Occipital lobe (tissue), 2 donors: ENCODE measurements around the gene MRPL51. TPM values are rescaled to one million over a fixed set of nuclear protein-coding genes. Genes with fewer than 3 reads are reported as not detected.

Experiments used
- DNase-seq: peaks from one replicate; lab custom pipeline; 2025; lab: John Stamatoyannopoulos, UW
- total RNA-seq: library from RNA; depleted of rRNA; stranded (reverse); fragments of >200 nt; gene quantifications from one replicate; pipeline ENCODE4 v1.2.3, GENCODE V29; 2014

MRPL51 gene
- total RNA-seq, 1 donor from 2014 or later: 36.5 TPM

- DNase-seq: no peak
Observed at GRCh38 chr12:6462234-6462995, 30.6 kb downstream of the MRPL51 start.

- DNase-seq: no peak
Observed at GRCh38 chr12:6461401-6462233, 31.4 kb downstream of the MRPL51 start.

- no peak for DNase-seq
Observed at GRCh38 chr12:6460751-6461371, 32.2 kb downstream of the MRPL51 start.

GRCh38 chr12:6459004-6459337, 34.1 kb downstream of the MRPL51 start:
- DNase-seq: no peak

- no peak for DNase-seq
Observed at GRCh38 chr12:6458281-6459003, 34.6 kb downstream of the MRPL51 start.

- no peak for DNase-seq
Observed at GRCh38 chr12:6457220-6457945, 35.7 kb downstream of the MRPL51 start.

- DNase-seq: no peak
Observed at GRCh38 chr12:6452944-6453630, 40.0 kb downstream of the MRPL51 start.

- DNase-seq: no peak
Observed at GRCh38 chr12:6452245-6452943, 40.7 kb downstream of the MRPL51 start.

GRCh38 chr12:6451348-6452244, 41.5 kb downstream of the MRPL51 start, which contains the start of gene TAPBPL:
Gene TAPBPL, plus strand, starts transcription at chr12:6452042. Its CDS starts 207 bp downstream, at chr12:6452249.
- peak; percentile 93 for DNase-seq

- no peak for DNase-seq
Observed at GRCh38 chr12:6450869-6451347, 42.2 kb downstream of the MRPL51 start.

GRCh38 chr12:6450091-6450868, 42.8 kb downstream of the MRPL51 start:
- DNase-seq: no peak

- no peak for DNase-seq
Observed at GRCh38 chr12:6444704-6445688, 48.1 kb downstream of the MRPL51 start, which contains the start of gene CD27. Gene CD27, plus strand, starts transcription at chr12:6444955. Its CDS starts 141 bp downstream, at chr12:6445096.

- DNase-seq: no peak
Observed at GRCh38 chr12:6444031-6444430, 49.0 kb downstream of the MRPL51 start.

- DNase-seq: no peak
Observed at GRCh38 chr12:6443361-6443983, 49.6 kb downstream of the MRPL51 start.

- no peak for DNase-seq
Observed at GRCh38 chr12:6442836-6443235, 50.2 kb downstream of the MRPL51 start.
